Activated CD8-positive, alpha-beta memory T cell treated with anti-CD3 and anti-CD28 coated beads for 48 hours (primary cell): ENCODE measurements around the gene ADCY10.

Experiments
- DNase-seq, 3 experiments: peaks; one replicate each; pipeline ENCODE4 v3.0.0-alpha.2; 2020; ENCODE audit warnings: low read depth in 2 of 3, low spot score in 2 of 3

Gene ADCY10

GRCh38 chr1:167928457-167928852 lies 14.5 kb upstream of the ADCY10 start:
- no peak for DNase-seq

GRCh38 chr1:167927046-167927754 lies 13.3 kb upstream of the ADCY10 start:
- DNase-seq = no peak

DNA sequence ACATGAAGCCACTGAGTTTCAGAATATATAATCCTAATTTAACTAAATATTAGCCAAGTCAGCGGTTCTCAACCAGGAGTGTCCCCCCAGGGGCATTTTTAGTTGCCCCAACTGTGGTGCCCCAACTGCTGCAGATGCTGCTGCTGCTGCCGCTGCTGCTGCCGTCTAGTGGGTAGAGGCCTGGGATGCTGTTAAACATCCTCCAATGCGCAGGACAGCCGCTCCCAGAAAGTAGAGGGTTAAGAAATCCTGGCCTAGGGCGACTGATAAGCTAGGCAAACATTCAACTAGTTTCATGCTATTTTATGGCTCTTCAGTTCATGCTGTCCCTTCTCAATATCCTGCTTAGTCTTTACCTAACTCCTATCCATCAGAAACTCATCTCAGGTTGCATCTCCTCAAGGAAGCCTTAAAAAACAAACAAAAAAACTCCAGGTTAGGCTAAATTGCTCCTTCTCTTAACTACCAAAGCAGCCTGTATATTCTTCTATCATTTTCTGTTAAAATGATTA lies 12.6 kb upstream of the ADCY10 start:
- DNase-seq = no peak

DNA sequence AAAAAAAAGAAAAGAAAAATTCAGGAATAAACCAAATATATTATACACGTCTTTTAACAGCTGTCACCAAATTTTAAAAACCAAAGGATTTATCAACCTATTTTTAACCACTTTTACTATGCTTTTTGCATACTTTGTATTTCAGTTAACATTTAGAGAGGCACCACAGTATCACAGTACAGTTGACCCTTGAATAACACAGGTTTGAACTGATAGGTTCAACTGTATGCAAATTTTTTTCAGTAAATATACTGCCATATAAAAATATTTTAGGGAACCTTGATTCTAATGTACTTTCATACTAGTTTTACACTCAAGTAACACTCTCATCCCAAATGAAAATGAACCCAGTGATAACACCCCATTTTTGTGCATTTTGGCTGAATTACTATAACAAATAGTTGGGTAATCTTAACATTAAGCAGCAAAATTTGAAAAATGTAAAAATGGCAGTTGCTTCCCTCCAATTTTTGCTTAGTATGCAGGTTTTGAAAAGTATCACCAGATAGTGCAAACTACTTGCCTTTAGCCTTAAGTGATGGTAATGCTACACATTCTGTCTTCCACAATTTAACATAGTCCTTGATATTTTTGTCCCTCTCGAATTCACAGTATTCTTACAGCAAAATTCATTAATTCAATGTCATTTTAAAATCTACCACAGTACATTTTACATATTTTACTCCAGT lies 10.8 kb upstream of the ADCY10 start:
- DNase-seq = no peak

- no peak for DNase-seq
Measured at GRCh38 chr1:167924102-167924501, 10.2 kb upstream of the ADCY10 start.

- DNase-seq = no peak
Measured at GRCh38 chr1:167923324-167924056, 9.6 kb upstream of the ADCY10 start.

GRCh38 chr1:167922611-167923074 lies 8.7 kb upstream of the ADCY10 start:
- no peak for DNase-seq

DNA sequence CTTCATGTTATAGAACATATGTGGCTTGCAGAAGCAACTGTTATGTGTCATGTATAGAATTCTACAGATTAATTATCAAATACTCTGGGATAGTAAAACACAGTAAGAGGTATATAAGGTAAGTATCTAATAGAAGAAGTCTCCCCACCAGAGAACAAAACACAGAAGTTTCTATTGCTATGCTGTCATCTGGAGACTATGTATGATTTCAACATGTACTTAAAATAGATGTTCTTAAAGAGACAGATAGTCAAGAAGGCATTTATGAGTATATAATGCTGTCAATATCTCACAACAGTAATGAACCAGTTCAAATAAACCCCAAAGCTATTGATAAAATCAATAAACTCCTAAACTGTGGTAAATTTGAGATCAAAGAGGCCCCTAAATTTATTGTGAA lies 8.1 kb upstream of the ADCY10 start:
- no peak for DNase-seq

GRCh38 chr1:167916766-167917511 lies 3.0 kb upstream of the ADCY10 start:
- no peak for DNase-seq

DNA sequence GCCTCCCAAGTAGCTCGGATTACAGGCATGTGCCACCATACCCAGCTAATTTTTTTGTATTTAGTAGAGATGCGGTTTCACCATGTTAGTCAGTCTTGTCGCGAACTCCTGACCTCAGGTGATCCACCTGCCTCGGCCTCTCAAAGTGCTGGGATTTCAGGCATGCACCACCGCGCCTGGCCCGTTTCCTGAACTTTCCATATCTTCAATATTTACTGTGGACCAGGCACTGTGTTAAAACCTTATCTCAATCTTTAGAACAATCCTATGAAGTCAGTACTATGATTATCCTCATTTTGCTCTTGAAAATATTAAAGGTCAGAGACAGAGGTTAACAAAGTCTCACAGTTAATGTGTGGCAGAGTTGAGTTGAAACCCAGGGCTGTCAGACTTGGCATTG lies 1.6 kb upstream of the ADCY10 start:
- DNase-seq = no peak

DNA sequence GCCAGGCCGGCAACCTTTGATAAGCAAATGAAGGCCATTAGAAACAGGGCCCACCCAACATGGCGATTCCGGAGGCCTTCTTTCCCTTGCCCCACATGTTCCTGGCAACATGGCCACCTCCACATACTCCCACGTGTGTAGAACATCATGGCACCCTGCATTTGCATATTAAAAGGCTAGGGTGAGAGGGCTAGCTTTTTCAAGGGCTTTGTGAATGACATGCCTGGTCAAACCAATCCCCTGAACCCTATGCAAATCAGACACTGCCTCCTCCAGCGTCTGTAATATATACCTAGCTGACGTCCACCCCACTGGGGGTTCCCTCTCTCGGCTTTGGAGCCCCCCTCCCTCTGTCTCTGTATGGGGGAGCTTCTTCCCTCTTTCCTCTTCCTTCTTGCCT lies 1.6 kb downstream of the ADCY10 start:
- no peak for DNase-seq

DNA sequence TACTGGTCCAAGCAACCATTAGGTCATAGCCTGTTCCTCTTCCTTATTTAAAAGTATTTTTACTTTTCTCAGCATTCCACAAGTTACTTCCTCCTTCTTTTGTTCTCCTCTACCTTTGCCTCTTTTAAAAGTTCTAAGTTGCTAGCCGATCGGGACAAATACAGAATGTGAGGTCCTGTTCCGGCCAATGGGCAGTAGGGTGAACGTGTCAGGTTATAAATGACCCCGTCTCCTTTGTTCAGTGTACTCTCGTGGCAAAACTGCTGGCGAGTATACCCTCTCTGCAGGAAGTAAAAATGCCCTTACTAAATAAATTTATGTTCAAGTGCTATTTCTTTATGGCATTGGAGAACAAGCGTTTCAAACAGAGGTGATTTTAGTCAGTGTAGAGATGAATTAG lies 2.5 kb downstream of the ADCY10 start:
- DNase-seq = no peak

- DNase-seq = no peak
Measured at GRCh38 chr1:167910530-167910929, 3.4 kb downstream of the ADCY10 start.

GRCh38 chr1:167909691-167910180 lies 4.2 kb downstream of the ADCY10 start:
- no peak for DNase-seq

DNA sequence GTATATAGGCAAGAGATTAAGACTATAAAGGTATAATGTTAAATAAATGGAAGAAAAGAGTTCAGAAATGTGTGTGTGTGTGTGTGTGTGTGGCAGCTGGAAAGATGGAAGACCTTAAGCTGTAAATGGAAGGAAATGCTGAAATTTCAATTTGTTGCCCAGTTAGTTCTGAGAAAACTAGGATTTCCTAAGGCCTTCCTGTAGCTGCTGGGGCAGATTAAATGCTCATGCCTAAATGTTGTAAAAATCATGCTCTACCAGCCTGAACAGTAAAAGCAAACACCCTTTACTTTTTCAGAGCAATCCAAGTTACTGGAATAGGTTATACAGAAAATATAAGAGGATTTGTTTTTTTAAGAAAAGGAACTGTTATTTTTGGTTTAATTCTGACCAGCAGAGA lies 8.3 kb downstream of the ADCY10 start:
- no peak for DNase-seq

DNA sequence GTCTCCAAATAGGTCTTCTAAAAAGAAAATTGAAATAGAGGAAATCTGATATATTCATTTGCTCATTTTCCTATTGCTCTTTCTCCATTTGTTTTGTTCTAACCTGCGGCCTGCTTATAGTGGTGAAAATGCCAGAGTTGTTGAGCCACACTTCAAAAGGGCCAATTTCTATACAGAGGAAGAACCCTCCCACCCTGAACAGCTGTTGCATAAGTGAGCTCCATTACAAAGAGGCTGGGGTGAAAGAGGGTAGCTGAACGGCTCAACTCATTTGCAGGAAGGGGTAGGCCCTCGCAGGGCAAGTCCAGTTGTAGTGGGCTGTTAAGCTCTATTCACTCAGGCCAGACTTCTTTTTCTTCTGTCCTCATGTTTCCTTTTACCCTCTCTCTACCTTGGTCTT lies 8.8 kb downstream of the ADCY10 start:
- no peak for DNase-seq

DNA sequence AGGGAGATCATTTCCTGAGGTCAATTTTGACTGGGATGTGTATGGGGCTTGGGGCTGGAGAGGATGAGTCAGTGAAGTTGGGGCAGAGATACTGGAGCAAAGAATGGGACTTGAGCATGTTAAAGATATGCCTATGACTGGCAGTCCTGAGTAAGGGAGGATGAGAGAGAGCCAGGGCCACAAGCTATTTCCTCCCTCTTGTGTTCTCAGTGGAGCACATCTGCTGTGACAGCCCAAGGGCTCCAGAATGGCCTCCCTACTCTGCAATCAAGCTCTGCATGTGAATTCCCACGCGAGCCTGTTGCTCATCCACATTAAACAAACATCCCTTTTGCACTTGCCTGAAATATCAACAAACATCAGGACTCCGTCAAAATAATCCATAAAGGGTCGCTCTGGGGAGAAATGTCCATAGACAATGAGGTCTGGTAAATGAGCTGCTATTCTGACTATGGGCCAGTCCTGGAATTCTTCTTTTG lies 9.2 kb downstream of the ADCY10 start:
- DNase-seq = no peak

DNA sequence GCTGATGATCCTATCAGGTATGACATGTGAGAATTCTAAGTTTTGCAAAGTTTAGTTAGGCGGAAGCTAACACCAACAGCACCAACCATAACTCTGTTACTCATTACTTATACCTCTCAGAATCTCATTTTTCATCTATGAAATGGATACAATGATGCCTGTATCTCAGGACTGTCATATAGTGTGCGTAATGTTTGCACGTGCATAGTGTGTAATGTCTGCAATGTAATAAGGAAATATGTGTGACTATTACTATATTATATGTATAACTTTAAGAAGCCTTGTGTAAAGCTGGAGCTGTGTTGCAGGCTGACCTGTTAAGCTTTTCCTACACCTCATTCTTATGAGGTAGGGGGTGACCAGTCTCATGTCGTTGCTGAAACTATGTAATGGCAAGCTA lies 13.0 kb downstream of the ADCY10 start:
- no peak for DNase-seq

DNA sequence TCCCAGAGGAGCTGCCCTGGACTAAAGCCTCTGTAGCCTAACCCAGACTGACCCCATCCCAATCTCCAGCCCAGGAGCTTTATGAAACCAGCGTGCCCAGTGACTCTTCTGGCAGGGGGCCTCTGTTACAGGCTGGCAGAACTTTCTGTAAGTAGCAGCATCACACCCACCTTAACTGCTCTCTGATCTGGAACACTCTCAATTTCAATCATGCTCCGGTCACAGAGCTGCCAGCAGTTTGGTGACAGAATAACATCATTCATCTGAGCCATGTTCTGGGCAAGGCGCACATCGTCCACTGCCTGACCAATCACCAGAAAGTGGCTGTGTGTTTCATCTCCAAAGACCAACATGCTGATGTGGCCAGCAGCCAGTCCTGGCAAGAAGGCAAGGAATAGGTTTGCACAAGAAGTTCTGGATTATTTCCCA lies 14.7 kb downstream of the ADCY10 start:
- DNase-seq = no peak

DNA sequence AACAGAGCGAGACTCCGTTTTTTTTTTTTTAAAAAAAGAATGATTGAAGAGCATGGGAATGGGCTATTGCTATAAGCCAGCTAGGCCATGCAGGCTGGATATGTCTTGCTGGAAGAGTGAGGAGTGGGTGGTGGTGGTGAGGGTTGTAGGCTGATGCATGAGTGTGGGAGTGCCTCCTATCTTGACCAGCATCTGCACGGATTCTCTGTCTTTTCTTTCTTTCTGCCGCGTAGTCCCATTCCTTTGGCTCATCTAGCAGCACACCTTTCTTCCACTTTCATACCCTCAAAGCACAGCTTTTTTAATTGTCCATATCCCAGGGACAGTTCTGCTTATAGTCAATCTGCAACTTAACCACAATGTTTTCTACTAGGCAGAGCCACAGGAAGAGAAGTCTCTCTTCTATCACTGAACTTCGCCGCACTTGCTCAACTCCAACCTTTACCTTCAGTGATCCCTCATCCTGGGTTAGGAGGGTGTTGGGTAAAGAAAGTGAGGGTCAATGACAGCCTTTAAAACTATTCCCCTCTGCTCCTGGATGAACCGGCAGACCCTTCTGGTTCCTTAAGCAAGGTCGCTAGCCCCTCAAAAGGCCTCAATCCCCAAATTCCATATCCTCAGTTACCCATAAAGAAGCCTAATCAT lies 15.2 kb downstream of the ADCY10 start:
- DNase-seq = no peak
